Measurements from ENCODE around the gene STXBP5. TPM values are rescaled to one million over a fixed set of nuclear protein-coding genes. Genes with fewer than 3 reads are reported as not detected.

STXBP5 gene
- total and polyA plus RNA-seq, 2 of the 13 experiments (the other 11 are each of a cell fraction or from before 2014, with no cell fraction given): 8.8 to 19.4 TPM

GRCh38 chr6:147297663-147298316 lies 93.6 kb downstream of the STXBP5 start:
- in situ Hi-C loops (cut with HindIII; ENCODE audit: extremely low pct_ligation_motif_present, low pct_unique_long_range_greater_than_20kb) (no loop called here), intact Hi-C loops (cut with micrococcal nuclease; ENCODE audit: unreplicated experiment) (no loop called here)
- no peak for DNase-seq (ENCODE audit: low spot score)
- no peaks in the 10 kb centered on the region for H3K4me1 ChIP-seq (ENCODE audit: insufficient read depth, low read length)
- H3K36me3 ChIP-seq (replicated peaks in 1 of 2; ENCODE audit: control insufficient read depth in 1 of 2, insufficient read depth in 2 of 2, low read length in 2 of 2): peaks cover 7 to 18% of the 10 kb centered on the region in 2 experiments; a peak in 3 of 5 replicates
- ChIA-PET POLR2A (no interaction called here), CTCF (ENCODE audit: low intra/inter-chr PET ratio, low total read pairs) (no interaction called here)
- no peaks in the 10 kb centered on the region for H3K79me2 ChIP-seq (ENCODE audit: insufficient read depth, low read length)
- FAIRE-seq: no peak
- BruUV-seq (replicated peaks): no TSS peak
- no peak overlapping the region for H3K4me2 ChIP-seq (ENCODE audit: low read depth, low read length)
- H3K27me3 ChIP-seq (ENCODE audit: control insufficient read depth in 1 of 2, insufficient read depth in 2 of 2, low read length in 2 of 2): no peaks in the 10 kb centered on the region; a peak in 1 of 5 replicates
- H3K27ac ChIP-seq (ENCODE audit: extremely low read length, insufficient read depth, low read length): no peak overlapping the region
- H3K9ac ChIP-seq (ENCODE audit: insufficient read depth, low read depth, low read length): no peak overlapping the region
- TF ChIP-seq FLYWCH1 (CRISPR knock-in tag; IDR thresholded peaks at IDR 0.05) (no peak), ZSCAN12 (CRISPR knock-in tag; IDR thresholded peaks at IDR 0.05) (no peak), LCORL (IDR thresholded peaks at IDR 0.05) (no peak), LCORL (CRISPR knock-in tag; IDR thresholded peaks at IDR 0.05) (no peak), MAZ (IDR thresholded peaks at IDR 0.05; ENCODE audit: borderline replicate concordance, low read depth, low read length) (no peak), MAZ (CRISPR knock-in tag; IDR thresholded peaks at IDR 0.05; ENCODE audit: low read depth) (no peak), TCF7L2 (IDR thresholded peaks at IDR 0.05; ENCODE audit: low read depth, low read length) (no peak), PHF20 (CRISPR knock-in tag; IDR thresholded peaks at IDR 0.05) (no peak), ISL2 (CRISPR knock-in tag; IDR thresholded peaks at IDR 0.05) (no peak), SOX5 (CRISPR knock-in tag; IDR thresholded peaks at IDR 0.05; ENCODE audit: borderline replicate concordance) (no peak), AGO2 (optimal IDR thresholded peaks at IDR 0.05; ENCODE audit: low read depth, low read length) (no peak), ZC3H13 (CRISPR knock-in tag; IDR thresholded peaks at IDR 0.05) (no peak), TGIF2 (CRISPR knock-in tag; IDR thresholded peaks at IDR 0.05) (no peak), ZNF337 (CRISPR knock-in tag; IDR thresholded peaks at IDR 0.05; ENCODE audit: borderline replicate concordance, low read depth) (no peak), PPARG (CRISPR knock-in tag; conservative IDR thresholded peaks at IDR 0.05) (no peak), NAIF1 (CRISPR knock-in tag; IDR thresholded peaks at IDR 0.05; ENCODE audit: borderline replicate concordance) (no peak), CCDC6 (CRISPR knock-in tag; IDR thresholded peaks at IDR 0.05) (no peak), RORA (CRISPR knock-in tag; IDR thresholded peaks at IDR 0.05) (no peak)
- TF ChIP-seq, protein P1, sequence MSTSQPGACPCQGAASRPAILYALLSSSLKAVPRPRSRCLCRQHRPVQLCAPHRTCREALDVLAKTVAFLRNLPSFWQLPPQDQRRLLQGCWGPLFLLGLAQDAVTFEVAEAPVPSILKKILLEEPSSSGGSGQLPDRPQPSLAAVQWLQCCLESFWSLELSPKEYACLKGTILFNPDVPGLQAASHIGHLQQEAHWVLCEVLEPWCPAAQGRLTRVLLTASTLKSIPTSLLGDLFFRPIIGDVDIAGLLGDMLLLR (CRISPR knock-in tag; IDR thresholded peaks at IDR 0.05): no peak
- TF ChIP-seq, protein P2, sequence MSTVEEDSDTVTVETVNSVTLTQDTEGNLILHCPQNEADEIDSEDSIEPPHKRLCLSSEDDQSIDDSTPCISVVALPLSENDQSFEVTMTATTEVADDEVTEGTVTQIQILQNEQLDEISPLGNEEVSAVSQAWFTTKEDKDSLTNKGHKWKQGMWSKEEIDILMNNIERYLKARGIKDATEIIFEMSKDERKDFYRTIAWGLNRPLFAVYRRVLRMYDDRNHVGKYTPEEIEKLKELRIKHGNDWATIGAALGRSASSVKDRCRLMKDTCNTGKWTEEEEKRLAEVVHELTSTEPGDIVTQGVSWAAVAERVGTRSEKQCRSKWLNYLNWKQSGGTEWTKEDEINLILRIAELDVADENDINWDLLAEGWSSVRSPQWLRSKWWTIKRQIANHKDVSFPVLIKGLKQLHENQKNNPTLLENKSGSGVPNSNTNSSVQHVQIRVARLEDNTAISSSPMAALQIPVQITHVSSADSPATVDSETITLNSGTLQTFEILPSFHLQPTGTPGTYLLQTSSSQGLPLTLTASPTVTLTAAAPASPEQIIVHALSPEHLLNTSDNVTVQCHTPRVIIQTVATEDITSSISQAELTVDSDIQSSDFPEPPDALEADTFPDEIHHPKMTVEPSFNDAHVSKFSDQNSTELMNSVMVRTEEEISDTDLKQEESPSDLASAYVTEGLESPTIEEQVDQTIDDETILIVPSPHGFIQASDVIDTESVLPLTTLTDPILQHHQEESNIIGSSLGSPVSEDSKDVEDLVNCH (CRISPR knock-in tag; IDR thresholded peaks at IDR 0.05): no peak
- TF ChIP-seq, protein P3, sequence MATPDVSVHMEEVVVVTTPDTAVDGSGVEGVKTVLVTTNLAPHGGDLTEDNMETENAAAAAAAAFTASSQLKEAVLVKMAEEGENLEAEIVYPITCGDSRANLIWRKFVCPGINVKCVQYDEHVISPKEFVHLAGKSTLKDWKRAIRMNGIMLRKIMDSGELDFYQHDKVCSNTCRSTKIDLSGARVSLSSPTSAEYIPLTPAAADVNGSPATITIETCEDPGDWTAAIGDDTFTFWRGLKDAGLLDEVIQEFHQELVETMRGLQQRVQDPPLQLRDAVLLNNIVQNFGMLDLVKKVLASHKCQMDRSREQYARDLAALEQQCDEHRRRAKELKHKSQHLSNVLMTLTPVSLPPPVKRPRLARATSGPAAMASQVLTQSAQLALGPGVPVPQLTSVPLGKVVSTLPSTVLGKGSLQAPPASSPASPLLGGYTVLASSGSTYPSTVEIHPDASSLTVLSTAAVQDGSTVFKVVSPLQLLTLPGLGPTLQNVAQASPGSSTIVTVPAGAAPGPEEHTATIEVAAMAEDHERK (CRISPR knock-in tag; IDR thresholded peaks at IDR 0.05; ENCODE audit: low read depth): no peak
- ATAC-seq: no peak
- H3K9me3 ChIP-seq (ENCODE audit: low read length): peaks cover 29% of the 10 kb centered on the region
- H2AFZ ChIP-seq (ENCODE audit: low read length): no peak overlapping the region
- no peak overlapping the region for H3K4me3 ChIP-seq (replicated peaks in 1 of 3; ENCODE audit: insufficient read depth in 1 of 3, low read depth in 2 of 3, low read length in 3 of 3)
- WGBS (ENCODE audit: low lambda C conversion rate): 96% methylated on average over 3 of the region's 3 CpGs
- no peaks in the 10 kb centered on the region for H4K20me1 ChIP-seq (ENCODE audit: insufficient read depth, low read length)
